Hematopoietic multipotent progenitor cell treated with erythropoietin and hydrocortisone succinate and interleukin-3 and kit ligand, for 15 days (in vitro differentiated cells): ENCODE data around the gene ASIC1.
"Not testable (repeated sequence)": the region's sequence is repeated elsewhere in the genome, so short reads cannot be mapped to it uniquely, and the experiment has no call there.

Experiments
- DNase-seq: peaks from one replicate; pipeline ENCODE4 v3.0.0-alpha.2; 2015; ENCODE audit warnings: low spot score

ASIC1 gene

GRCh38 chr12:50061946-50062686, 4.7 kb downstream of the ASIC1 start:
- DNase-seq, result no peak

DNA sequence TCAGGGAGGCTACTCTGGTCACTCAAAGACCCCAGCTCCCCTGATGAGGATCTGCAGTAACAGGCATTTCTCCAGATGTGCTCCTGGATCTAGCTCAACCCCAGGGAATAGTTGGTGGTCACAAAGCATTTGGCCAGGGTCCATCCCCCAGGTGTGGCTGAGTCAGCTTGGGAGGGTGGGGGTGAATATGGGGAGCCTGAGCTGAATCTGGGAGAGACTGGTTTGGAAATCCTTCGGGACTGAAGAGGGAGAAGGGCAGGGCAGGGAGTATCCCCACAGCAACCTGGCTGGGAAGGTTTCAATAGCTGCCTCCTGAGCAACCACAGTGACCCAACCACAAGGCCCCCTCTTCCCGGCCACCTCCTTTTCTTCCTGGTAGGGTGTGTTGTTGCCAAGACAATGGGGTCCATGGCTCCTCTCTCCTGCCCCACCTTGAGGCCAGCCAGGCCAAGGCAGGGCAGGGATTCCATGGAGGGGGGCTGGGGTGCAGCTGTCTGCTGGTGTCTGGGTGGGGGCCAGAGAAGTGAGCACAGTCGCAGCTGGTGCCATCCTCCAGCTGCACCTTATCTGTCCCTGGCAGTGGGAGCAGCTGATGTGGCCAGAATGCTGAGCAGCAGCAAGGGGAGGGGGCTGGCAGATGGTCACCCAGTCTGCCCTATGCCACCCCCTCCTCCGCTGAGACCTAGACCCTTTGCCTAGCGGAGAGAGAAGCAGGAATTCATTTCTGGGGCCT, 5.5 kb downstream of the ASIC1 start:
- no peak for DNase-seq

- no peak for DNase-seq
Measured at GRCh38 chr12:50065726-50066310, 8.4 kb downstream of the ASIC1 start.

GRCh38 chr12:50066402-50066801, 9.0 kb downstream of the ASIC1 start:
- DNase-seq, result no peak

DNA sequence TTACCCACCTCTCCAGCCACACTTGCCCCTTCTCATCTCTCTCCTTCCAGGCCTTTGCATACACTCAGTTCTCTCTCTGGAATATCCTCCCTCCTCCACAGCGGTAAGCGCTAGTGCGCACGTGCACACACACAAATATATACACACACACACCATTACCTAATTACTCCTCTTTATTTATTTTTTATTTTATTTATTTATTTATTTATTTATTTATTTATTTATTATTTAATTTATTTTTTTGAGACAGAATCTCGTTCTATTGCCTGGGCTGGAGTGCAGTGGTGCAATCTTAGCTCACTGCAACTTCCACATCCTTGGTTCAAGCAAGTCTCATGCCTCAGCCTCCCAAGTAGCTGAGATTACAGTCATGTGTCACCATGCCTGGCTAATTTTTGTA, 11.7 kb downstream of the ASIC1 start:
- DNase-seq, result no peak

GRCh38 chr12:50069539-50069938, 12.1 kb downstream of the ASIC1 start:
- DNase-seq, result no peak

- DNase-seq, result peak; percentile 79
Measured at GRCh38 chr12:50070314-50071060, 13.1 kb downstream of the ASIC1 start.

GRCh38 chr12:50072198-50072907, 15.0 kb downstream of the ASIC1 start:
- no peak for DNase-seq

DNA sequence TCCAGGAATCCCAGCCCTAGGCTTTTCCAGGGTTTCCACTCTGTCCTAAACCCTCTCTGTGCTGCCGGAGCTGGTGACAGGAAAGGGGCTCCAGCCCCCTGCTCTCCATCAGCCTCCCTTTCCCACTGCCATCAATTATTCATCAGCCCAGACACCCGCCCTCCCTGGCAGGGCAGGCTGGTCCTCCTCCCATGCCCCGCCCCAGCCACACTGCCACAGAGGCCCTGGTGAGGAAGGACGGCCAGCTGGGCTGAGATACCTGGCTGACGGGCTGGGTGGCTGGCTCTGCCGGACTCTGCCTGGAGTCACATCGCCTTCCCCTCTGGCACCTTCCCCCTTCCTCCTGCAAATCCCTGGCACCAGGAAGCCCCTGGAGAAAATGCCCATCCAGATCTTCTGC, 15.8 kb downstream of the ASIC1 start:
- no peak for DNase-seq

- DNase-seq, result no peak
Measured at GRCh38 chr12:50073712-50074111, 16.3 kb downstream of the ASIC1 start.

- DNase-seq, result peak; percentile 81
Measured at GRCh38 chr12:50074936-50075807, 17.8 kb downstream of the ASIC1 start.

- no peak for DNase-seq
Measured at GRCh38 chr12:50075808-50076170, 18.4 kb downstream of the ASIC1 start.

- no peak for DNase-seq
Measured at GRCh38 chr12:50077099-50077498, 19.7 kb downstream of the ASIC1 start.

- no peak for DNase-seq
Measured at GRCh38 chr12:50078281-50078680, 20.9 kb downstream of the ASIC1 start.

GRCh38 chr12:50079771-50080170, 22.4 kb downstream of the ASIC1 start:
- DNase-seq, result no peak

- DNase-seq, result no peak
Measured at GRCh38 chr12:50081096-50081808, 23.9 kb downstream of the ASIC1 start.

- no peak for DNase-seq
Measured at GRCh38 chr12:50082644-50083043, 25.2 kb downstream of the ASIC1 start.

GRCh38 chr12:50083301-50083700, 25.9 kb downstream of the ASIC1 start:
- no peak for DNase-seq

- not testable (repeated sequence) for DNase-seq
Measured at GRCh38 chr12:50084409-50084774, 27.0 kb downstream of the ASIC1 start.
